Measurements from ENCODE around the gene WDR20.
"Not testable (repeated sequence)": the region's sequence is repeated elsewhere in the genome, so short reads cannot be mapped to it uniquely, and the experiment has no call there.

The WDR20 gene

GRCh38 chr14:102171173-102172020 is 31.7 kb downstream of the WDR20 start:
- no peak for DNase-seq (ENCODE audit: low spot score)

GRCh38 chr14:102172021-102172272 is 32.2 kb downstream of the WDR20 start:
- DNase-seq (ENCODE audit: low spot score) = not testable (repeated sequence)

- DNase-seq (ENCODE audit: low spot score) = not testable (repeated sequence)
These were observed 33.0 kb downstream of the WDR20 start for GRCh38 chr14:102172721-102173120.

- no peak for DNase-seq (ENCODE audit: low spot score)
These were observed 37.5 kb downstream of the WDR20 start for GRCh38 chr14:102177161-102177560.

- DNase-seq (ENCODE audit: low spot score) = no peak
These were observed 39.1 kb downstream of the WDR20 start for GRCh38 chr14:102178806-102179205.

- DNase-seq (ENCODE audit: low spot score) = no peak
These were observed 40.7 kb downstream of the WDR20 start for GRCh38 chr14:102180248-102180998.

GRCh38 chr14:102181187-102181586 is 41.5 kb downstream of the WDR20 start:
- no peak for DNase-seq (ENCODE audit: low spot score)

- DNase-seq (ENCODE audit: low spot score) = peak; percentile 19
These were observed 42.5 kb downstream of the WDR20 start for GRCh38 chr14:102182190-102182589.

GRCh38 chr14:102182936-102183619 is 43.4 kb downstream of the WDR20 start:
- no peak for DNase-seq (ENCODE audit: low spot score)

GRCh38 chr14:102183886-102184285 is 44.2 kb downstream of the WDR20 start:
- DNase-seq (ENCODE audit: low spot score) = no peak

GRCh38 chr14:102184316-102185035 is 44.8 kb downstream of the WDR20 start:
- no peak for DNase-seq (ENCODE audit: low spot score)

GRCh38 chr14:102185360-102185759 is 45.7 kb downstream of the WDR20 start:
- no peak for DNase-seq (ENCODE audit: low spot score)

GRCh38 chr14:102187044-102187443 is 47.3 kb downstream of the WDR20 start:
- DNase-seq (ENCODE audit: low spot score) = no peak

GRCh38 chr14:102187568-102188001 is 47.9 kb downstream of the WDR20 start:
- no peak for DNase-seq (ENCODE audit: low spot score)

GRCh38 chr14:102188187-102188586 is 48.5 kb downstream of the WDR20 start:
- no peak for DNase-seq (ENCODE audit: low spot score)

- DNase-seq (ENCODE audit: low spot score) = no peak
These were observed 50.2 kb downstream of the WDR20 start for GRCh38 chr14:102189874-102190273.

- DNase-seq (ENCODE audit: low spot score) = no peak
These were observed 53.3 kb downstream of the WDR20 start for GRCh38 chr14:102192840-102193502.

- no peak for DNase-seq (ENCODE audit: low spot score)
These were observed 55.2 kb downstream of the WDR20 start for GRCh38 chr14:102194856-102195255.

GRCh38 chr14:102195446-102195845 is 55.7 kb downstream of the WDR20 start:
- no peak for DNase-seq (ENCODE audit: low spot score)

GRCh38 chr14:102196039-102196901 is 56.6 kb downstream of the WDR20 start:
- DNase-seq (ENCODE audit: low spot score) = no peak

- no peak for DNase-seq (ENCODE audit: low spot score)
These were observed 57.2 kb downstream of the WDR20 start for GRCh38 chr14:102196902-102197230.

Measured in CD4-positive, alpha-beta T cell treated with Interleukin-15 for 4 hours (primary cell).